GM04504 (cell line): ENCODE measurements around the gene RAPGEF5.
"Not testable (repeated sequence)": the region's sequence is repeated elsewhere in the genome, so short reads cannot be mapped to it uniquely, and the experiment has no call there.

Experiments used
- DNase-seq: peaks from one replicate; pipeline ENCODE4 v3.0.0-alpha.2; 2012; ENCODE audit warnings: low read depth

The RAPGEF5 gene

GRCh38 chr7:22120391-22121053, 236.4 kb downstream of the RAPGEF5 start:
- no peak for DNase-seq

DNA sequence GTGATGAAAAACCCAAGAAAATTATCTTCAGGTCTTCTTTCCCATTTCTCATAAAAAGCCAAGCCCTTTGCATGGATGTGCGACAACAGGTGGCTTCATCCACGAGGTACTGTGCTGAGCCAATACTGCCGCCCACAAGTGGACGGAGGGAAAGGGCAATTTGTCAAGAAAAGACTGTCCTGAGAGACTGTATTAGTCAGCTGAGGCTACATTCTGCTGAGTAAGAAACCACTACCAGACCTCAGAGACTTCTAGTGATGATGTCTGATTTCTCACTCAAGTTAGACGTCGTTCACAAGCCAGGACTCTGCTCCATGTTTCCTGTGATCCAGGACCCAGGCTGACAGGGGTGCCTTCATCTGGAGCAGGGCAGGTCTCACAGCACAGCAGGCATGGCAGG, 239.7 kb downstream of the RAPGEF5 start:
- DNase-seq = no peak

DNA sequence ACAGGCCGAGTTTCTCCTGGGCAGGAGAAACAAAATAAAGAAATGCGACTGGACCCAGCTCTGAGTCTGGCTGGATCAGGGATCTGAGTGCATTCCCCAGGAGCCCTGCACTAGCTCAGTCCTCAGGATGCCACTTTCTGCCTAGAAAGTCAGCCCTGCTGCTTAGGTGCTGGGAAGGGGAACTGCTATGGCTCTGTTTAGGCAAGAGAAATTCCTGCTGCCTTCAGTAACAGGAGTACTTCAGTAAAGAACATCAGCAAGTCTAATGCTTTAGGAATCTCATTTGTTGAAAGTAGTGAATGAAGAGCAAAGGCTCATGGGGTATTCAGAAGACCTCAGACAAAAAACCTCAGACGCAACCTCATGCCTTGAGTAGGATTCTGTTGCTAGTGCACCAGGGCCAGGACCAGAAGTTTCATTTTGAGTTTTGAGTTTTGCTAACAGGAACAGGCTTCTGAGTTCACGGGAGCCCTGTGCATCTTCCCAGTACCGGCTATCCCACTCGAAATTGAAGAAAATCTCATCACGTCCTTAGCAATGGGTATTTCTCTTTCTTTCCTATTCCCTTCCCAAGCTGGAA, 240.4 kb downstream of the RAPGEF5 start:
- no peak for DNase-seq

GRCh38 chr7:22115689-22116088, 241.3 kb downstream of the RAPGEF5 start:
- no peak for DNase-seq

DNA sequence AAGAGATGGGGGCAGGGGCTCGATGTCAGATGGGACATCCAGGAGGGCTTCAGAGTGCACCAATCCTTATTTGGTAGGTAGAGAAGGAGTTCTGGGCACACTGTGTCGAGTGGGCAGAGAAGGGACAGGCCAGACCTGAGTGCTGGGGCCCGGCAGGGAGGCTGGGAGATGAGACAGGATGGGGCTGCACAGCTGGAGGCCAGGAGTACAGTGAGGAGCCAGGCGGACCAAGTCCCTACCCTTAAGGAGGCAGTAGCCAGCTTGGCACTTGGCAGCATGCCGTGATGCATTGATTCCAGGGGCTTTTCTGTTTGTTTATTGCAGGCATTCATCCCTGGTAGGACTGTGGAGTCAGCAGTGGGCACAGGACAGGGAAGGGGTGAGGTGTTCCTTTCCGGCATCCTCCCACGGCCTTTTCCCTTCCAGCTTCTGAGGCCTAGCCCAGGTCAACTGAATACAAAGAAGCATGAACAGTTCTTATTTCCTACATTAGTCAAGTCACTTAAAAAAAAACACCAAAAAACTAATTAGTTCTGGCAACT, 242.4 kb downstream of the RAPGEF5 start:
- DNase-seq = no peak

DNA sequence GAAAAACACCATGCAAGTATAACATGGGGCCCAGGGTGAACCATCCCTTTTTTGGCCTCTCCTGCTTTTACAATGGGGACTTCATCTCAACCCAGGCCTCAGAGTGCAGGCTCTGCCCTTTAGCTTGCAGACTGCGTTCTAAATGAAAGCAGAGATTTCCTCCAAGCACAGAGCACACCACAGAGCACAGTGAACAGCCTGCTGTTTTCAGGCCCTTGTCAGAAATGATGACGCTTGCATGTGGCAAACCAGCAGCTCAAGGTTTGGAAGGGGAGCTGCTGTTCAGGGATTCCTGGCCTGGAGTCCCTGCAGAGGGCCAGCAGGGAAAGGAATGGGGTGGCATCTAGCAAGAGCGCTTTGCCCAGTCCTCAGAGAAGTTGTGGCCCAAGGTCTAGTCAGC, 243.9 kb downstream of the RAPGEF5 start:
- DNase-seq = no peak

DNA sequence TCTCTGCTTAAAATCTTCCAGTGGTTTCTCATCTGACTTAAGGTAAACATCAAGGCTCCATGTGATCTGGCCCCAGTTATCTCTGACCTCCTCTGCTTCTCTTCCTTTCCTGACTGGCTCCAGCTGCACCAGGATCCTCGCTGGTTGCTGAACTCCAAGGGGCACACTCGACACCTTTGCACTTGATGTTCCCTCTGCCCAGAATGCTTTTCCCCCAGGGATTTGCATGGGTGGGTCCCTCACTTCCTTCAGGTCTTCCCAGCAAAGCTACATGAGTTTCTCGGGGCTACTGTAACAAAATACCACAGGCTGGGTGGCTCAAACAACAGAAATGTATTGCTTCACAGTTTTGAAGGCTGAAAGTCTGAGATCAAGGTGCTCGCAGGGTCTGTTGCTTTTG, 245.3 kb downstream of the RAPGEF5 start:
- no peak for DNase-seq

DNA sequence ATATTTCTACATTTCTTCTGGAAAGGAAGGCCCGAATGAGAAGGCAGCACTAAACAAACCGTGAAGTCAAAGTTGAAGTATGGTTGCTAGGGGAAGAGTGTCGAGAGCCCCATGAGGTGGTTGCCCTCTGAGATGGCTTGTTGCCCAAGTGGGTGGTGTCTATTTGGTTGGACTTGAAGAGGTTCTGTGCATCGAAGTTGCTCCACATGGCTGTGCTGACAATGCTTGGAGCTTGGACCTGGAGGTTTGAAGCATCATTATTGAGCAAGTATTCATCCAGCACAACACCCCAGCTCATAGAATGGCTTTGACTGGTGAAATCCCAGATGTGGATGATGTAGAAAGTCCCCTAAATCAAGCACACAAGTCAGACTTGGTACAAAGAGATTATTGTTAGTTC, 246.1 kb downstream of the RAPGEF5 start:
- no peak for DNase-seq

DNA sequence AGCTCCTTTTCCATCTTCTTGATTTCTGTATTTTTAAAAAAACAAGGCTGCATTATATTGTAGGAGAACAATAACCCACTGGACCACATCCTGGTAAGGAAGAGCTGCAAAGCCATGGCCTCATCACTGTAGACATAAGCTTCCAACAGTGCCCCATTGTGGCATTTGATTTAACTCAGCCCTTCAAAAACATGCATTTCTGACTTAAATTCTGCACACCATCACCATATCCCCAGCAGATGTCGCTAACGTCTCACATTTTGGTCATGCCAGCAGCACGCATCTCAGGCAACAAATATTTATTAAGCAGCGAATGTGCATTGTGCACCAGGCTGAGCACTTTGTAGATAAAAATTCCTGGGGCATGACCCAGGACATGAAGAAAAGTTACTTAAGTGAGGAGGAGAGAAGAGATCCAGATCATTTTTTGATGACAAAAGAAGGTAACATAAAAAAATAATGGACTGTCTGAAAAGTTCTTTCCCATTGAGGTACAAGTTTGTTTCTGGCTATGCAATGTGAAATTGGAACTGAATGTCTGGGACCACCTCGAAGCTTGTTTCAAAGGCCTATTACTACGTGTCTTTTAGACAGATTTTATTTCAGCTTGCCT, 246.6 kb downstream of the RAPGEF5 start:
- peak; percentile 68 for DNase-seq

DNA sequence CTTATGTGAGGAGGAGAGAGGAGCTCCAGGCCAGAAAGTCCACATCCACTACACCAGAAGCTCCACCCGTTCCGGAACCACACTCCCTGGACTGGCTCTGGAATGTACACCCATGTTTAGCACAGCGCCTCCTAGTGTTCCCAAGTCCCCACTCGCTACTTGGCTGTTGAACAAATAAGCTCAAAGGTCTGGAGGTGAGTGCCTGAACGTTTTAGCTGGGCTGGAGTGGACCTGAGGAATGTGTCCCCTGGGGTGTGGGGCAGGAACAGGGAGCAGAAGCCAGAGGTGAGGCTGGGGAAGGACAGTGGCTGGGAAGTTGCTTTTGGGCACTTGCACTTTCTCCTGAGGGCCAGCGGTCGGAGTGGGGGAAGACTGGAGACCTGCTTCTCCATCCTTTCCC, 247.2 kb downstream of the RAPGEF5 start:
- DNase-seq = no peak

DNA sequence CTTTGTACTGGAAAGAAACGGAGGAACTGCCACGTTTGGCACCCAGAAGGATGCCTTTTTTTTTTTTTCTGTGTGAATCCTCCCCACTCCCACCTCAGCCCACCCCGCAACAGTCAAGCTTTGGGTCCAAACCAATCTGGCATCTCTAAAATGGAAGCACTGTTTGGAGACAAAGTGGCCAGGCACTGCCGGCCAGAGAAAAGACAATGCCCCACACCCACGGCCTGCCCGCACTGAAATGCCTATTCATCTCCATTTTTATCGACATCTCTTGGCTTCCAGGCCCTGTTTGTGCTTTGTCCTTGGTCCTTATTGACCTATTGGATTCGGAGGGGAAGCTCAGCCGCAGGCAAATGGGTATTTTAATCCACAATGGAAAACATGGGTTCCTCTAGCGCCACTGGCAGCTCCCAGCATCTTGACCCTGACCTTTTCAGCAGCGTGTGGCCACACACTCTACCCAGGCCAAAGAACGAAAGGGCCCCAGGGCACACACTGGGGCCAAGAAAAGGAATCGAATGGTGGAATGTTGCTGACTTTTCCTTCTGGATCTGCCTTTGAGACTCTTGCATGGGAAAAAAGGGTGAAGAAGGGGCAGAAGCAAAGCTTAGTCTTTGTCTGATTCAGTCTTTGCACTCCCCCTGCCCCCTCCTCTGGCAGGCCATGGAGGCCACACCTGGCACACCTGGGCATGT, 248.7 kb downstream of the RAPGEF5 start:
- DNase-seq = no peak

DNA sequence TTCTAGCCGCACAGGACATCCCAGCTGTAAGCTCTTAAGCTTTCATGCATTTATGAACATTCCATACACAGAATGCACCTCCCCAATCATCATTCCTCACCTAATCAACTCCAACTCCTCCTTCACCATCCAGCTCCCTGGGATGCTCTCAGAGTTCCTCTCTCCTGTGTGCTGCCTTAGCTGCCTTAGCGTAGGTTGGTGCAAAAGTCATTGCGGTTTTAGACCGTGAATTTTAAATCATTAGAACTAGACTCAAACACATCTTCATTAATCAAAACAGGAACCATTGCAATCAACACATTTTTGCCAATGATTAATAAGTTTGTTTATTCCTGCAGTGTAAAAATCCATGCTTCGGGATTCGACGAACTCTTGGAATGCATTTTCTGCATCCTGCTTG, 251.4 kb downstream of the RAPGEF5 start:
- DNase-seq = no peak

DNA sequence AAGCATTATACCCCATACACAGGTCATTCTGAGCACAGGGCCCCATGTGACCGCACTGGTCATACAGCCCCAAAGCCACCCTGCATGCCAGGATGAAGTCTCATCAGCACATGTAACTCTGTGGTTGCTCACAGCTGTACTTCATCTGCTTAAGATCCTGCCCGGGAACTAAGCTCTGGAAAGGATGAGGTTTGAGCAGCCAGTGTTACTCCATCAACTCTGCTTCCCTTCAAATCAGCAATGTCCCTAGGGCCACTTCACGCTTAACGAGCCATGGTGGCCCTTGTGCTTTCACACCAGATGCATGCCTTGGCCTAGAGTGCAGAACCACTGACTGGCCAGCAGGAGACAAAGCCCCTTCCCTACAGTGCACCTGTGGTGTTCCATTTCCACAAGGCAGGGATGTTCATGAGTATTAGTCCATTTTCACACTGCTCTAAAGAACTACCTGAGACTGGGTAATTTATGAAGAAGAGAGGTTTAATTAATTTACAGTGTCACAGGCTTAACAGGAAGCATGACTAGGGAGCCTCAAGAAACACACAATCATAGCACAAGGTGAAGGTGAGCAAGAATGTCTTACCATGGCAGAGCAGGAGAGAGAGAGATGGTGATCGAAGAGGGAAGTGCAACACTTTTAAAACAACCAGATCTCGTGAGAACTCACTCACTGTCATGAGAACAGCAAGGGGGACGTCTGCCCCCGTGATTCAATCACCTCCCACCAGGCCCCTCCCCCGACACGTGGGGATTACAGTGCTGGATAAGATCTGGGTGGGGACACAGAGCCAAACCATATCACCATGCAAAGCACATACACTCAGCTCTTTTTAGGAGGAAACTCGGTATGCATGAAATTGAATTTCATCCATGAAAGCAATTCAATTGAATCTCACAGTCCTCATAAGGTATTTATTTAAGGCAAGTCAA, 262.3 kb downstream of the RAPGEF5 start:
- DNase-seq = peak; percentile 73

DNA sequence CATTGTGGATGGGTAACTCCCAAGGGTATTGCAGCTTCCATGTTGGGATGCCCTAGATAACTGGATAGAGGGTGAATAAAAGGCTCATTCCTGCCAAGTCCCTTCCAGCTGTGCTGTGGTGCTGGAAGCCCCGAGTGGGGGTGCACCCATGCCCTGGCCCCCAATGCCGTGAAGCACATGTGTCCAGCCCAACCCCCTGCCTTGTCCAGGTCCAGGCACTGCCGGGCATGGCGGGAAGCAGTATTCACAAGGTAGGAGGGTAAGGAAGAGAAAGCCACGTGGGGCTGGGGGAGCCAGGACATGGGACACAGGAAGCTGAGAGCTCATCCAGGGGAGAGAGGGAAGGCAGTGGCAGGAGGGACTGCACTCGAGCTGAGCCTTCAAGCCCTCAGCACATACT, 263.0 kb downstream of the RAPGEF5 start:
- no peak for DNase-seq

DNA sequence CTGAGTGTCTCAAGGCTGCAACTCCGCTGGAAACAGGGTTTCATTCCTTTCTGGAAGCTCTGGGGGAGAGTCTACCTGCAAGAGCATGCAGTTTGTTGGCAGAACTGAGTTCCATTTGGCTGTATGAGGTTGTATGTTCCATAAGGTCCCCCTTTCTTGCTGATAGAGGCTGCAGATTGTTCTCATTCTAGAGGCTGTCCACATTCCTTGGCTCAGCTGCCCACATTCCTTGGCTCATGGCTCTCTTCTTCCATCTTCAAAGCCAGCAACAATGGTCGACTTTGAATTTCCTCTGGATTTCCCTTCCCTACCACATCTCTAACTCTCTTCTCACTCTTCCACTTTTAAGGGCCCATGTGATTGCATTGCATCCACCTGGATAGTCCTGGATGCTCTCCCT, 264.0 kb downstream of the RAPGEF5 start:
- no peak for DNase-seq

- DNase-seq = not testable (repeated sequence)
Observed at GRCh38 chr7:22090958-22091525, 265.9 kb downstream of the RAPGEF5 start.

DNA sequence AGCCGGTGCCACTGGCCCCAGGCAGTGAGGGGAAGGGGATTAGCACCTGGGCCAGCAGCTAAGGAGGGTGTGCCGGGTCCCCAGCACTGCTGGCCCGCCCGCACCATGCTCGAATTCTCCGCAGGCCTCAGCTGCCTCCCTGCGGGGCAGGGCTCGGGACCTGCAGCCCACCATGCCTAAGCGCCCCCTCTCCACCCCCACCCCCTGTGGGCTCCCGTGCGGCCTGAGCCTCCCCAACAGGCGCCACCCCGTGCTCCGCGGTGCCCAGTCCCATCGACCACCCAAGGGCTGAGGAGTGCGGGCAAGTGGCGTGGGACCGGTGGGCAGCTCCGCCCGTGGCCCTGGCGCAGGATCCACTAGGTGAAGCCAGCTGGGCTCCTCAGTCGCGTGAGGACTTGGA, 266.4 kb downstream of the RAPGEF5 start:
- no peak for DNase-seq

DNA sequence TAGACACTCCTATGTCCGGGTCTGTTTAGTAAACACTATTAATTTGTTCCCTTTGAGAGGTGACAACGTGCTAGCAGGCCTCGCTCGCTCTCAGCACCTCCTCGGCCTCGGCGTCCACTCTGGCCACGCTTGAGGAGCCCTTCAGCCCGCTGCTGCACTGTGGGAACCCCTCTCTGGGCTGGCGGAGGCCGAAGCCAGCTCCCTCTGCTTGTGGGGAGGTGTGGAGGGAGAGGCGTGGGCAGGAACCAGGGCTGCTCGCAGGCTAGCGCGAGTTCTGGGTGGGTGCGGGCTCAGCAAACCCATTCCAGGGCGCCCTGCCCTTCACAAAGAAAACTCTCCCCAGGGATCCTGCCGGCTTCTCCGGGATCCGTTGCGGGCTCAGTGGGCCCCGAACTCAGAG, 266.8 kb downstream of the RAPGEF5 start:
- no peak for DNase-seq

DNA sequence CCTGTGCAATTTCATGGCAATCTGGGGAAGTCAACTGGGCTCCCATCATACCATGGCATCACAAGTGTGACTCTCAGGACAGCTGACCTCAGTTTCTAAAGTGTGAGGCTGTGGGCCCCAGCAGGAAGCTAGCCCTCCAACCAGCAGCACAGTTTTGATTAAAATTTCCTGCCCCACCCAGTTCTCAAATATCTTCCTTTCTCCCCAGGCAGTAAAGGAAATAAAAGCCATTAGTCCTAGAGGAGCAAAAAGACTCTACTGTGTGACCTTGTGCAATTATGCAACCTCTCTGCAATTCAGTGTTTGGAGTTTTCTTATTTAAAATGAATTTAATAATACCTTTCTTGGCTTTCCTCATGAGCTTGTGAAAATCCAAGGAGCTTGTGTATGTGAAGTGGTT, 268.1 kb downstream of the RAPGEF5 start:
- DNase-seq = no peak

DNA sequence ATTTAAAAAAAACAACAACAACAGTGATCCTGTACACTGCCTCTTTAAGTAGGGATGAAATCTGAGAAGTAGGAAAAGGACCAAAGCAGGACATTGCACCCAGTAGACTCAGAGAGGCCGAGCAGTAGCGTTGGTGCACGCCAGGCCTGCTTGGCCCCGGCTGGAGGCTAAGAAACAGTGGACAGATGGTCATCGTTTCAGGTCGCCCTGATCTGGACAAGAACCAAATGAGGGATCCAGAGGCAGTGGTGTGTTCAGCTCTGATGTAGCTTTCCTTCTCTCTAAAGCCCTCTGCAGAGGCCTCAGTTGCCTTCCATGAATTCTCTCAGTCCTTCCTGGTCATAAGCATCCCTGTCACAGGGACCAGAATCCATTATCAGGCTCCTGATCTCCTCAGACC, 269.1 kb downstream of the RAPGEF5 start:
- DNase-seq = no peak

GRCh38 chr7:22083704-22084240, 273.2 kb downstream of the RAPGEF5 start:
- no peak for DNase-seq
